SU-DHL-6 (cell line): Measurements from ENCODE around the gene NUS1.
"Not testable (repeated sequence)": the region's sequence is repeated elsewhere in the genome, so short reads cannot be mapped to it uniquely, and the experiment has no call there.

Experiments used
- H2AFZ ChIP-seq: fragments of 200-600 bp; sonication (generic); 2 replicates; pipeline ENCODE4 v1.6.1; 2014; ENCODE audit warnings: low read depth, mild to moderate bottlenecking, moderate library complexity, mixed read lengths, antibody characterized with exemption, low read length; ENCODE audit not compliant: severe bottlenecking
- H3F3A ChIP-seq: fragments of 200-600 bp; shearing (Covaris generic); 2 replicates; pipeline ENCODE4 v1.6.0; 2016; ENCODE audit warnings: antibody characterized with exemption, mild to moderate bottlenecking; ENCODE audit not compliant: insufficient read depth
- H3K27ac ChIP-seq: fragments of 200-600 bp; sonication (generic); 2 replicates; pipeline ENCODE4 v1.5.1; 2016; ENCODE audit warnings: low read depth, mild to moderate bottlenecking, low read length, moderate library complexity, mixed read lengths
- H3K27me3 ChIP-seq: fragments of 200-600 bp; sonication (generic), shearing (Covaris generic); 2 replicates; pipeline ENCODE4 v1.6.0; 2014; ENCODE audit warnings: mild to moderate bottlenecking, low read length
- H3K36me3 ChIP-seq: fragments of 200-600 bp; sonication (generic); 2 replicates; pipeline ENCODE4 v1.6.1; 2014; ENCODE audit warnings: mild to moderate bottlenecking, low read length, mixed read lengths
- H3K4me2 ChIP-seq: fragments of 300-600, 200-600 bp; shearing (Covaris generic), sonication (generic); 2 replicates; pipeline ENCODE4 v1.6.0; 2014; ENCODE audit warnings: low read length, low read depth, mild to moderate bottlenecking; ENCODE audit not compliant: poor library complexity, severe bottlenecking
- H3K4me3 ChIP-seq: fragments of 200-600 bp; sonication (generic); 2 replicates; pipeline ENCODE4 v1.5.1; 2014; ENCODE audit warnings: antibody characterized with exemption, low read length, mild to moderate bottlenecking, mixed read lengths; ENCODE audit not compliant: insufficient read depth, poor library complexity, severe bottlenecking
- H3K79me2 ChIP-seq: fragments of 200-600 bp; sonication (generic); 2 replicates; pipeline ENCODE4 v1.6.1; 2014; ENCODE audit warnings: mild to moderate bottlenecking, low read length, moderate library complexity; ENCODE audit not compliant: insufficient read depth
- H3K9ac ChIP-seq: fragments of 200-600 bp; sonication (generic); 2 replicates; pipeline ENCODE4 v1.7.0; 2014; ENCODE audit warnings: mild to moderate bottlenecking, low read length
- H3K9me2 ChIP-seq: fragments of 200-600 bp; sonication (generic); replicated peaks from 2 replicates; pipeline ENCODE4 v1.6.1; 2014; ENCODE audit warnings: low read length; ENCODE audit not compliant: insufficient read depth
- H3K9me3 ChIP-seq: fragments of 200-600 bp; sonication (generic); 2 replicates; pipeline ENCODE4 v1.6.1; 2014; ENCODE audit warnings: low read length, mixed read lengths; ENCODE audit not compliant: insufficient read depth
- H4K20me1 ChIP-seq: fragments of 200-600 bp; sonication (generic); 2 replicates; pipeline ENCODE4 v1.6.1; 2014; ENCODE audit warnings: low read depth, mild to moderate bottlenecking, antibody characterized with exemption, low read length, moderate library complexity, mixed read lengths
- EZH2phosphoT487 ChIP-seq: fragments of 200-600 bp; sonication (generic), shearing (Covaris generic); conservative IDR thresholded peaks from 2 replicates; pipeline ENCODE4 v1.6.1; 2018; ENCODE audit warnings: mild to moderate bottlenecking, antibody characterized with exemption, low read length, moderate library complexity, mixed read lengths
- TF ChIP-seq, protein P1 (sequence below): fragments of 200-600 bp; sonication (generic); IDR thresholded peaks from one replicate; pipeline ENCODE4 v1.5.1; 2017; ENCODE audit warnings: antibody characterized with exemption, mild to moderate bottlenecking, low read length, moderate library complexity; ENCODE audit not compliant: insufficient read depth, poor library complexity, severe bottlenecking

Gene NUS1

DNA sequence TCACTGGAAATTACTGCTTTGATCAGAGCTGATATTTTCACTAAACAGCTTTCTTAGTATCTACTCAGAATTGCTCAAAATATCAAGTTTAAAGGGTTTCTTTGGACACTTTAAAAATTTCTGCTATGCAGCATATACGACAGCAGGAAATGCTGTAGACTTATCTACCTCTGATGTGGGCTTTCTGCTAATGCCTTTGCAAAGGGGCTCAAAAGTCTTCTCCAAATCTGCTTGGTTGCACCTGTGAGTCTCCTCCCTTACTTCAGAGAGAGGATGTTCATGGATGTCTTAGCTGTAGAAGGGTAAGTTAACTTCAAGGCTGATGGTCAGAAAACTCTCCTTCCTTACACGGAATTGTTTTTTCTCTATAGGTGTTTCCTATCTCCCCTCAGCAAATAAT is 19.9 kb upstream of the NUS1 start:
- no peaks in the 10 kb centered on the region for H3K27me3 ChIP-seq
- H4K20me1 ChIP-seq: no peaks in the 10 kb centered on the region
- H3K9ac ChIP-seq: no peak overlapping the region
- H3K4me3 ChIP-seq: no peak overlapping the region
- H3K9me3 ChIP-seq: no peaks in the 10 kb centered on the region
- no peak overlapping the region for H2AFZ ChIP-seq
- no peak overlapping the region for H3K4me2 ChIP-seq
- no peaks in the 10 kb centered on the region for H3F3A ChIP-seq
- no peak overlapping the region for H3K27ac ChIP-seq
- H3K9me2 ChIP-seq: no peaks in the 10 kb centered on the region
- no peak for TF ChIP-seq EZH2phosphoT487
- no peaks in the 10 kb centered on the region for H3K36me3 ChIP-seq
- no peaks in the 10 kb centered on the region for H3K79me2 ChIP-seq

DNA sequence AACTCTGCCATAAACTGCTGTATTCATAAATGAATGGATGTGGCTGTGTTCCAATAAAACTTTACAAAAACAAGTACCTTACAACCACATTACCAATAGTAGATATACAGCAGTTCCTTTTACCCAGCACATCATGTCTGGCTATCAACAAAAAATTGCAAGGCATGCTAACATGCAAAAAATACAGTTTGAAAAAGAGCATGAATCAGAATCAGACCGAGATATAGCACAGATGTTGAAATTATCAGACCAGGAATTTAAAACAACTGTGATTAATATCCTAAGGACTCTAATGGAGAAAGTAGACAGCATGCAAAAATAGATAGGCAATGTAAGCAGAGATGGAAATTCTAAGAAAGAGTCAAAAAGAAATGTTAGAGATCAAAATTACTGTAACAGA is 8.4 kb upstream of the NUS1 start:
- Histone ChIP-seq H4K20me1 (no peaks in the 10 kb centered on the region), H3F3A (no peaks in the 10 kb centered on the region), H3K36me3 (no peaks in the 10 kb centered on the region), H2AFZ (no peak overlapping the region), H3K4me2 (no peak overlapping the region), H3K79me2 (peaks cover 2% of the 10 kb centered on the region; the same call in 1 of the 2 replicates), H3K27me3 (no peaks in the 10 kb centered on the region), H3K9ac (no peak overlapping the region), H3K27ac (no peak overlapping the region), H3K9me2 (no peaks in the 10 kb centered on the region), H3K9me3 (no peaks in the 10 kb centered on the region), H3K4me3 (no peak overlapping the region)
- no peak for TF ChIP-seq EZH2phosphoT487
- TF ChIP-seq, protein P1, sequence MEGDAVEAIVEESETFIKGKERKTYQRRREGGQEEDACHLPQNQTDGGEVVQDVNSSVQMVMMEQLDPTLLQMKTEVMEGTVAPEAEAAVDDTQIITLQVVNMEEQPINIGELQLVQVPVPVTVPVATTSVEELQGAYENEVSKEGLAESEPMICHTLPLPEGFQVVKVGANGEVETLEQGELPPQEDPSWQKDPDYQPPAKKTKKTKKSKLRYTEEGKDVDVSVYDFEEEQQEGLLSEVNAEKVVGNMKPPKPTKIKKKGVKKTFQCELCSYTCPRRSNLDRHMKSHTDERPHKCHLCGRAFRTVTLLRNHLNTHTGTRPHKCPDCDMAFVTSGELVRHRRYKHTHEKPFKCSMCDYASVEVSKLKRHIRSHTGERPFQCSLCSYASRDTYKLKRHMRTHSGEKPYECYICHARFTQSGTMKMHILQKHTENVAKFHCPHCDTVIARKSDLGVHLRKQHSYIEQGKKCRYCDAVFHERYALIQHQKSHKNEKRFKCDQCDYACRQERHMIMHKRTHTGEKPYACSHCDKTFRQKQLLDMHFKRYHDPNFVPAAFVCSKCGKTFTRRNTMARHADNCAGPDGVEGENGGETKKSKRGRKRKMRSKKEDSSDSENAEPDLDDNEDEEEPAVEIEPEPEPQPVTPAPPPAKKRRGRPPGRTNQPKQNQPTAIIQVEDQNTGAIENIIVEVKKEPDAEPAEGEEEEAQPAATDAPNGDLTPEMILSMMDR: no peak

DNA sequence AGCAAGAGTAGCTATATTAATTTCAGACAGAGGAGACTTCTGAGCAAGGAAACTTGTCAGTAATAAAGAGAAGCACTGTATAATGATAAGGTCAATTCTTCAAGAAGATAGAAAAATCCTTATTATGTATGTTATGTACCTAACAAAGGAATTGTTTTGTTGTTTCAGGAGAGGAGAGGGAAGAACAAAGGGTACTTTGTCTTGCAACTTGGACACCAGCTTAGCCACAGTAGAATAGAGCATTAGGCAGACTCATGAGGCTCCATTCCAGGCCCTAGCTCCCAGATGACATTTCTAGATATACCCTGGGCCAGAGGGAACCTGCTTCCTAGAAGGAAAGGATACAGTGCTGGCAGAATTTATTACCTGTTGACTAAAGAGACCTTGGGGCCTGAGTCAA is 6.5 kb upstream of the NUS1 start:
- H3K36me3 ChIP-seq: no peaks in the 10 kb centered on the region
- H3K27ac ChIP-seq: no peak overlapping the region
- H3K79me2 ChIP-seq: peaks cover 10% of the 10 kb centered on the region; the same call in 1 of the 2 replicates
- H3K4me3 ChIP-seq: no peak overlapping the region
- no peak overlapping the region for H3K9ac ChIP-seq
- no peaks in the 10 kb centered on the region for H3F3A ChIP-seq
- TF ChIP-seq, protein P1: no peak
- no peak for TF ChIP-seq EZH2phosphoT487
- no peaks in the 10 kb centered on the region for H3K9me2 ChIP-seq
- H4K20me1 ChIP-seq: no peaks in the 10 kb centered on the region
- no peaks in the 10 kb centered on the region for H3K27me3 ChIP-seq
- no peak overlapping the region for H2AFZ ChIP-seq
- no peaks in the 10 kb centered on the region for H3K9me3 ChIP-seq
- no peak overlapping the region for H3K4me2 ChIP-seq

DNA sequence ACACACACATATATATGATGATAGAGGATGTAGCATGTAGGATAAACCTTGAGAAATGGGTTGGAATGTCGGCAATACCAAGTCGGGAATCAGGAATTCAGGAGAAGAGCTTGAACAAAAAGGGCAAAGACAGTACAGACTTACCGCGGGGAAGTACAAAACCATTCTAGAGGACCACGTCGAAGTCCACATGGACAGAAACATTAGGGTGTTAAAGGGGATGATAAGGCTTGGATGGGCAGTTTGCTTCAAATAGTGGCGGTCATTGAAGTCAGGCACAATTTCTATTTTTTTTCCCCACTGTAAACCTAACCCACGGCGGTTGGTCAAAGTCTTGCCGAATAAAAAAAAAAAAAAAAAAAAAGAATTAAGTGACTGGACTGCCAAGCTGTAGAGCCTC is 766 bp upstream of the NUS1 start:
- Histone ChIP-seq H3K27me3 (no peaks in the 10 kb centered on the region), H3K9ac (peak overlapping the region; percentile 98), H3K9me3 (no peaks in the 10 kb centered on the region), H2AFZ (peak overlapping the region; percentile 99), H3K79me2 (peaks cover 56% of the 10 kb centered on the region), H3K36me3 (no peaks in the 10 kb centered on the region), H3K4me3 (peak overlapping the region; percentile 94), H3F3A (no peaks in the 10 kb centered on the region), H4K20me1 (0 out of 2 replicates have a peak, but pooled peaks cover 3% of the 10 kb centered on the region), H3K9me2 (no peaks in the 10 kb centered on the region), H3K27ac (no peak overlapping the region), H3K4me2 (peak overlapping the region; percentile 94)
- no peak for TF ChIP-seq EZH2phosphoT487
- TF ChIP-seq, protein P1: no peak

DNA sequence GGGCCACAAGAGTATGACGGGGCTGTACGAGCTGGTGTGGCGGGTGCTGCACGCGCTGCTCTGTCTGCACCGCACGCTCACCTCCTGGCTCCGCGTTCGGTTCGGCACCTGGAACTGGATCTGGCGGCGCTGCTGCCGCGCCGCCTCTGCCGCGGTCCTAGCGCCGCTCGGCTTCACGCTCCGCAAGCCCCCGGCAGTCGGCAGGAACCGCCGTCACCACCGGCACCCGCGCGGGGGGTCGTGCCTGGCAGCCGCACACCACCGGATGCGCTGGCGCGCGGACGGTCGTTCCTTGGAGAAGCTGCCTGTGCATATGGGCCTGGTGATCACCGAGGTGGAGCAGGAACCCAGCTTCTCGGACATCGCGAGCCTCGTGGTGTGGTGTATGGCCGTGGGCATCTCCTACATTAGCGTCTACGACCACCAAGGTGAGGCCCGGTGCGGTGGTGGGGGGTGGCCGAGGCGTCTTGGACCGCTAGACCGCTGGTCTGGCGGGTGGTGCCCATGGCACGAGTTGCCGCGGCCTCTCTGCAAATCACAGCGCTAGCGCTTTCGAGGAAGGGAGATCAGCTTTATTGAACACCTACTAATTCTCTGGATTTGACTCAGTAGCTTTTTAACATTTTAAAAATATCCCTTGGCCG is 511 bp downstream of the NUS1 start:
- Histone ChIP-seq H3K79me2 (peaks cover 68% of the 10 kb centered on the region), H3K27ac (peak overlapping the region; percentile 24; the same call in 1 of the 2 replicates), H3K4me3 (peak overlapping the region; percentile 84), H3K4me2 (peak overlapping the region; percentile 80), H3K9ac (peak overlapping the region; percentile 98)
- not testable (repeated sequence) for H3K27me3 ChIP-seq, H3F3A ChIP-seq, H3K9me2 ChIP-seq, H4K20me1 ChIP-seq, H3K36me3 ChIP-seq, H3K9me3 ChIP-seq, H2AFZ ChIP-seq
